Panc1 (cell line): ENCODE measurements around the gene CACNA1B. TPM values are rescaled to one million over a fixed set of nuclear protein-coding genes. Genes with fewer than 3 reads are reported as not detected.

ENCODE experiments used
- ATAC-seq: fragments of 200-7000 bp; cut with Tn5 transposase; 2 replicates; pipeline ENCODE4 v1.9.1; 2020; ENCODE audit warnings: mild to moderate bottlenecking, moderate library complexity
- BruUV-seq: library from RNA; stranded (reverse); fragments of 400-500 nt; replicated peaks from 2 replicates; lab custom pipeline; 2021; lab: Mats Ljungman, UMichigan
- CTCF ChIA-PET: fragments of 300-600 bp; sonication (Branson Sonifier 250); formaldehyde crosslinking; loops from one replicate; lab custom pipeline; 2022; ENCODE audit warnings: antibody characterized with exemption; lab: Charles Lee
- POLR2A ChIA-PET: fragments of 300-600 bp; sonication (Branson Sonifier 250); formaldehyde crosslinking; loops from one replicate; lab custom pipeline; 2022; ENCODE audit warnings: antibody characterized with exemption; lab: Charles Lee
- DNase-seq: peaks from one replicate; pipeline ENCODE4 v3.0.0-alpha.2; 2010; ENCODE audit warnings: low read depth, low spot score
- H3K27ac ChIP-seq: 2 replicates; pipeline ENCODE4 v1.5.1; 2011; ENCODE audit warnings: mild to moderate bottlenecking, low read length, inconsistent platforms
- H3K27me3 ChIP-seq: fragments of 200-500 bp; sonication (Bioruptor generic); 2 replicates; pipeline ENCODE4 v1.6.0; 2014; ENCODE audit warnings: low read length, inconsistent platforms; ENCODE audit not compliant: control insufficient read depth, insufficient read depth
- H3K36me3 ChIP-seq: fragments of 200-500 bp; sonication (Bioruptor generic); 2 replicates; pipeline ENCODE4 v1.5.1; 2014; ENCODE audit warnings: inconsistent platforms, mild to moderate bottlenecking, low read length, moderate library complexity; ENCODE audit not compliant: control insufficient read depth, insufficient read depth
- H3K4me1 ChIP-seq: 2 replicates; pipeline ENCODE4 v1.5.1; 2011; ENCODE audit warnings: inconsistent platforms, mild to moderate bottlenecking, low read length, moderate library complexity; ENCODE audit not compliant: control insufficient read depth, insufficient read depth
- H3K4me3 ChIP-seq, 2 experiments: 2 replicates each; pipeline ENCODE4 v1.5.1; 2011 to 2012; ENCODE audit warnings: low read depth in 2 of 2, low read length in 2 of 2, mild to moderate bottlenecking in 2 of 2, inconsistent platforms in 1 of 2, moderate library complexity in 1 of 2
- H3K9me3 ChIP-seq: fragments of 200-500 bp; sonication (Bioruptor generic); 2 replicates; pipeline ENCODE4 v1.5.1; 2014; ENCODE audit warnings: low read depth, mild to moderate bottlenecking, inconsistent platforms, low read length, moderate library complexity; ENCODE audit not compliant: control insufficient read depth, insufficient read depth
- CTCF ChIP-seq: fragments of 450-650 bp; IDR thresholded peaks from 2 replicates; pipeline ENCODE4 v1.5.1; 2017; ENCODE audit warnings: mild to moderate bottlenecking
- POLR2AphosphoS5 ChIP-seq: IDR thresholded peaks from 2 replicates; pipeline ENCODE4 v1.6.1; 2012; ENCODE audit warnings: mild to moderate bottlenecking, low read depth, low read length, moderate library complexity
- SIN3A ChIP-seq: IDR thresholded peaks from 2 replicates; pipeline ENCODE4 v1.6.1; 2012; ENCODE audit warnings: low read depth, mild to moderate bottlenecking, low read length, moderate library complexity, borderline replicate concordance; ENCODE audit not compliant: insufficient read depth
- TCF7L2 ChIP-seq: IDR thresholded peaks from 2 replicates; pipeline ENCODE4 v1.6.1; 2011; ENCODE audit warnings: mild to moderate bottlenecking, low read depth, low read length, inconsistent platforms
- in situ Hi-C: cut with HindIII; loops from 2 replicates; pipeline ENCODE4 v1.10.0; 2016; ENCODE audit warnings: low sequenced_read_pairs, low pct_unique_long_range_greater_than_20kb
- intact Hi-C: fragments of 100-400 bp; cut with micrococcal nuclease; formaldehyde crosslinking; loops from one replicate; pipeline ENCODE4 v1.10.0; 2022; ENCODE audit not compliant: unreplicated experiment
- total RNA-seq: library from RNA; stranded (reverse); gene quantifications from one replicate; pipeline ENCODE4 v1.2.1, GENCODE V29; 2021; ENCODE audit not compliant: unreplicated experiment
- TF ChIP-seq, protein P1 (sequence below), 2 experiments: IDR thresholded peaks; 2 replicates each; pipeline ENCODE4 v1.6.1; 2011 to 2012; ENCODE audit warnings: low read depth in 2 of 2, control low read depth in 1 of 2, low read length in 1 of 2, mild to moderate bottlenecking in 1 of 2, moderate library complexity in 1 of 2; ENCODE audit not compliant: insufficient read depth in 1 of 2

The CACNA1B gene
- total RNA-seq, 1 experiment from 2014 or later: 0.49 TPM

GRCh38 chr9:137989156-137989555 lies 111.6 kb downstream of the CACNA1B start:
- H3K9me3 ChIP-seq: no peaks in the 10 kb centered on the region
- intact Hi-C loops (no loop called here), in situ Hi-C loops (no loop called here)
- ChIA-PET CTCF (interaction anchor here (0.6 kb wide), 1 partner anchor 13 kb away, joined by 3 read pairs; no protein-coding TSS in a partner anchor), POLR2A (no interaction called here)
- no peak overlapping the region for H3K27ac ChIP-seq
- ATAC-seq (no peak), DNase-seq (no peak)
- no peak for TF ChIP-seq CTCF
- BruUV-seq: no TSS peak
- H3K27me3 ChIP-seq: peaks cover 2% of the 10 kb centered on the region
- H3K36me3 ChIP-seq: no peaks in the 10 kb centered on the region
- no peak overlapping the region for H3K4me3 ChIP-seq
- H3K4me1 ChIP-seq: no peaks in the 10 kb centered on the region

GRCh38 chr9:137989999-137990715 lies 112.6 kb downstream of the CACNA1B start:
- ChIA-PET CTCF (no interaction called here), POLR2A (no interaction called here)
- H3K27ac ChIP-seq: no peak overlapping the region
- ATAC-seq (no peak), DNase-seq (no peak)
- no peaks in the 10 kb centered on the region for H3K9me3 ChIP-seq
- no peak for TF ChIP-seq CTCF
- TF ChIP-seq POLR2AphosphoS5: no peak
- TF ChIP-seq, protein P1, sequence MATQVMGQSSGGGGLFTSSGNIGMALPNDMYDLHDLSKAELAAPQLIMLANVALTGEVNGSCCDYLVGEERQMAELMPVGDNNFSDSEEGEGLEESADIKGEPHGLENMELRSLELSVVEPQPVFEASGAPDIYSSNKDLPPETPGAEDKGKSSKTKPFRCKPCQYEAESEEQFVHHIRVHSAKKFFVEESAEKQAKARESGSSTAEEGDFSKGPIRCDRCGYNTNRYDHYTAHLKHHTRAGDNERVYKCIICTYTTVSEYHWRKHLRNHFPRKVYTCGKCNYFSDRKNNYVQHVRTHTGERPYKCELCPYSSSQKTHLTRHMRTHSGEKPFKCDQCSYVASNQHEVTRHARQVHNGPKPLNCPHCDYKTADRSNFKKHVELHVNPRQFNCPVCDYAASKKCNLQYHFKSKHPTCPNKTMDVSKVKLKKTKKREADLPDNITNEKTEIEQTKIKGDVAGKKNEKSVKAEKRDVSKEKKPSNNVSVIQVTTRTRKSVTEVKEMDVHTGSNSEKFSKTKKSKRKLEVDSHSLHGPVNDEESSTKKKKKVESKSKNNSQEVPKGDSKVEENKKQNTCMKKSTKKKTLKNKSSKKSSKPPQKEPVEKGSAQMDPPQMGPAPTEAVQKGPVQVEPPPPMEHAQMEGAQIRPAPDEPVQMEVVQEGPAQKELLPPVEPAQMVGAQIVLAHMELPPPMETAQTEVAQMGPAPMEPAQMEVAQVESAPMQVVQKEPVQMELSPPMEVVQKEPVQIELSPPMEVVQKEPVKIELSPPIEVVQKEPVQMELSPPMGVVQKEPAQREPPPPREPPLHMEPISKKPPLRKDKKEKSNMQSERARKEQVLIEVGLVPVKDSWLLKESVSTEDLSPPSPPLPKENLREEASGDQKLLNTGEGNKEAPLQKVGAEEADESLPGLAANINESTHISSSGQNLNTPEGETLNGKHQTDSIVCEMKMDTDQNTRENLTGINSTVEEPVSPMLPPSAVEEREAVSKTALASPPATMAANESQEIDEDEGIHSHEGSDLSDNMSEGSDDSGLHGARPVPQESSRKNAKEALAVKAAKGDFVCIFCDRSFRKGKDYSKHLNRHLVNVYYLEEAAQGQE (IDR thresholded peaks at IDR 0.05; ENCODE audit: insufficient read depth in 1 of 2, low read depth in 2 of 2, low read length in 1 of 2): no peak
- no peak for TF ChIP-seq TCF7L2
- no peak for TF ChIP-seq SIN3A
- no TSS peak for BruUV-seq
- no peak overlapping the region for H3K4me3 ChIP-seq
- H3K36me3 ChIP-seq: no peaks in the 10 kb centered on the region
- in situ Hi-C loops (no loop called here), intact Hi-C loops (no loop called here)
- peaks cover 2% of the 10 kb centered on the region for H3K27me3 ChIP-seq
- H3K4me1 ChIP-seq: no peaks in the 10 kb centered on the region
